ENCODE results near the gene DSC3.
"Not testable (repeated sequence)": the region's sequence is repeated elsewhere in the genome, so short reads cannot be mapped to it uniquely, and the experiment has no call there.

GRCh38 chr18:30978091-30978490 is 64.5 kb downstream of the DSC3 start:
- TF ChIP-seq, protein P1, sequence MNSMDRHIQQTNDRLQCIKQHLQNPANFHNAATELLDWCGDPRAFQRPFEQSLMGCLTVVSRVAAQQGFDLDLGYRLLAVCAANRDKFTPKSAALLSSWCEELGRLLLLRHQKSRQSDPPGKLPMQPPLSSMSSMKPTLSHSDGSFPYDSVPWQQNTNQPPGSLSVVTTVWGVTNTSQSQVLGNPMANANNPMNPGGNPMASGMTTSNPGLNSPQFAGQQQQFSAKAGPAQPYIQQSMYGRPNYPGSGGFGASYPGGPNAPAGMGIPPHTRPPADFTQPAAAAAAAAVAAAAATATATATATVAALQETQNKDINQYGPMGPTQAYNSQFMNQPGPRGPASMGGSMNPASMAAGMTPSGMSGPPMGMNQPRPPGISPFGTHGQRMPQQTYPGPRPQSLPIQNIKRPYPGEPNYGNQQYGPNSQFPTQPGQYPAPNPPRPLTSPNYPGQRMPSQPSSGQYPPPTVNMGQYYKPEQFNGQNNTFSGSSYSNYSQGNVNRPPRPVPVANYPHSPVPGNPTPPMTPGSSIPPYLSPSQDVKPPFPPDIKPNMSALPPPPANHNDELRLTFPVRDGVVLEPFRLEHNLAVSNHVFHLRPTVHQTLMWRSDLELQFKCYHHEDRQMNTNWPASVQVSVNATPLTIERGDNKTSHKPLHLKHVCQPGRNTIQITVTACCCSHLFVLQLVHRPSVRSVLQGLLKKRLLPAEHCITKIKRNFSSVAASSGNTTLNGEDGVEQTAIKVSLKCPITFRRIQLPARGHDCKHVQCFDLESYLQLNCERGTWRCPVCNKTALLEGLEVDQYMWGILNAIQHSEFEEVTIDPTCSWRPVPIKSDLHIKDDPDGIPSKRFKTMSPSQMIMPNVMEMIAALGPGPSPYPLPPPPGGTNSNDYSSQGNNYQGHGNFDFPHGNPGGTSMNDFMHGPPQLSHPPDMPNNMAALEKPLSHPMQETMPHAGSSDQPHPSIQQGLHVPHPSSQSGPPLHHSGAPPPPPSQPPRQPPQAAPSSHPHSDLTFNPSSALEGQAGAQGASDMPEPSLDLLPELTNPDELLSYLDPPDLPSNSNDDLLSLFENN (IDR thresholded peaks at IDR 0.05; ENCODE audit: low read depth in 2 of 2, low read length in 2 of 2) = not testable (repeated sequence)
- TF ChIP-seq RFX5 (IDR thresholded peaks at IDR 0.05; ENCODE audit: low read depth, low read length); POLR2G (IDR thresholded peaks at IDR 0.05; ENCODE audit: low read depth, low read length); THRA (IDR thresholded peaks at IDR 0.05); ZZZ3 (IDR thresholded peaks at IDR 0.05); NFRKB (IDR thresholded peaks at IDR 0.05; ENCODE audit: low read depth); RBM14 (IDR thresholded peaks at IDR 0.05; ENCODE audit: borderline replicate concordance, insufficient read depth, low read depth, low read length): not testable (repeated sequence)
- TF ChIP-seq, protein P2, sequence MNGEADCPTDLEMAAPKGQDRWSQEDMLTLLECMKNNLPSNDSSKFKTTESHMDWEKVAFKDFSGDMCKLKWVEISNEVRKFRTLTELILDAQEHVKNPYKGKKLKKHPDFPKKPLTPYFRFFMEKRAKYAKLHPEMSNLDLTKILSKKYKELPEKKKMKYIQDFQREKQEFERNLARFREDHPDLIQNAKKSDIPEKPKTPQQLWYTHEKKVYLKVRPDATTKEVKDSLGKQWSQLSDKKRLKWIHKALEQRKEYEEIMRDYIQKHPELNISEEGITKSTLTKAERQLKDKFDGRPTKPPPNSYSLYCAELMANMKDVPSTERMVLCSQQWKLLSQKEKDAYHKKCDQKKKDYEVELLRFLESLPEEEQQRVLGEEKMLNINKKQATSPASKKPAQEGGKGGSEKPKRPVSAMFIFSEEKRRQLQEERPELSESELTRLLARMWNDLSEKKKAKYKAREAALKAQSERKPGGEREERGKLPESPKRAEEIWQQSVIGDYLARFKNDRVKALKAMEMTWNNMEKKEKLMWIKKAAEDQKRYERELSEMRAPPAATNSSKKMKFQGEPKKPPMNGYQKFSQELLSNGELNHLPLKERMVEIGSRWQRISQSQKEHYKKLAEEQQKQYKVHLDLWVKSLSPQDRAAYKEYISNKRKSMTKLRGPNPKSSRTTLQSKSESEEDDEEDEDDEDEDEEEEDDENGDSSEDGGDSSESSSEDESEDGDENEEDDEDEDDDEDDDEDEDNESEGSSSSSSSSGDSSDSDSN (IDR thresholded peaks at IDR 0.05; ENCODE audit: borderline replicate concordance in 1 of 2, low read depth in 2 of 2, low read length in 2 of 2) = not testable (repeated sequence)
